Keratinocyte (primary cell): ENCODE measurements around the gene CSMD2.

Experiments
- CTCF ChIP-seq, 3 experiments: IDR thresholded peaks in 1 of 3; conservative IDR thresholded peaks in 1 of 3; optimal IDR thresholded peaks in 1 of 3; 2 replicates in 2 of 3; 3 replicates in 1 of 3; pipeline versions ENCODE3 to v1.5.1; 2011; ENCODE audit warnings: low read length in 3 of 3, mild to moderate bottlenecking in 3 of 3, moderate library complexity in 2 of 3, control low read depth in 1 of 3, inconsistent platforms in 1 of 3; ENCODE audit not compliant: insufficient read depth in 2 of 3; ENCODE audit errors: extremely low read depth in 1 of 3
- EZH2 ChIP-seq: IDR thresholded peaks from one replicate; pipeline ENCODE4 v1.6.1; 2012; ENCODE audit warnings: inconsistent platforms, mild to moderate bottlenecking, low read length, moderate library complexity

GRCh38 chr1:33618636-33619035 lies 546.4 kb downstream of the CSMD2 start:
- TF ChIP-seq CTCF (optimal IDR thresholded peaks at IDR 0.05 in 1 of 3, IDR thresholded peaks at IDR 0.05 in 1 of 3, conservative IDR thresholded peaks at IDR 0.05 in 1 of 3; ENCODE audit: extremely low read depth in 1 of 3, insufficient read depth in 2 of 3, low read length in 3 of 3) (no peak), EZH2 (no peak)
